A172 (cell line): Measurements from ENCODE around the gene HDGFL2. TPM values are rescaled to one million over a fixed set of nuclear protein-coding genes. Genes with fewer than 3 reads are reported as not detected.
"Not testable (repeated sequence)": the region's sequence is repeated elsewhere in the genome, so short reads cannot be mapped to it uniquely, and the experiment has no call there.

Experiments
- DNase-seq: peaks from one replicate; pipeline ENCODE4 v3.0.0-alpha.2; 2015; ENCODE audit warnings: low spot score
- total RNA-seq: library from RNA; depleted of rRNA; stranded (reverse); fragments of >200 nt; shearing (Covaris generic); gene quantifications from 2 replicates; pipeline ENCODE4 v1.2.3, GENCODE V29; 2014

HDGFL2 gene
- total RNA-seq, 1 experiment from 2014 or later: 53.9 TPM

DNA sequence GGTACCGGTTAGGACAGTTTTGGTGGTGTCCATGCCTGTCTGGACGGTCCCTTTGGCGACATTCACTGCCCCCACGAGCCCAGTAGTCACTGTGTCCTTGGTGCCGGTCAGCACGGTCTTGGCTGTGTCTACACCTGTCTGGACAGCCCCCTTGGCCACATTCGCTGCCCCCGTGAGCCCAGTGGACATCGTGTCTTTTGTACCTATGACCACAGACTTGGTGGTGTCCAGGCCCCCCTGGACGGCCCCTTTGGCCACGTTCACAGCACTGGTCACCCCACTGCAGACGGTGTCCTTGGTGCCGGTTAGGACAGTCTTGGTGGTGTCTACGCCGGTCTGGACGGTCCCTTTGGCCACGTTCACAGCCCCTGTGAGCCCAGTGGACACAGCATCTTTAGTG, 40.0 kb downstream of the HDGFL2 start:
- DNase-seq: no peak

DNA sequence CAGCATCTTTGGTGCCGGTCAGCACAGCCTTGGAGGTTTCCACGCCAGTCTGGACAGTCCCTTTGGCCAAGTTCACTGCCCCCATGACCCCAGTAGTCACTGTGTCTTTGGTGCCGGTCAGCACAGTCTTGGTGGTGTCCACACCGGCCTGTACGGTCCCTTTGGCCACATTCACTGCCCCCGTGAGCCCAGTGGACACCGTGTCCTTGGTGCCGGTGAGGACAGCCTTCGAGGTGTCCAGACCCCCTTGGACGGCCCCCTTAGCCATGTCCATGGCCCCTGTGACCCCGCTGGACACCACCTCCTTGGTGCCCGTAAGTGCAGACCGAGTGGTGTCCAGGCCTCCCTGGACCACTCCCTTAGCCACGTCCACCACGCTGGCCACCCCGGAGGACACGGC, 41.2 kb downstream of the HDGFL2 start:
- DNase-seq: no peak

- DNase-seq: no peak
These were observed 43.6 kb downstream of the HDGFL2 start for GRCh38 chr19:4515732-4516131.

GRCh38 chr19:4516199-4516938, 44.3 kb downstream of the HDGFL2 start:
- no peak for DNase-seq

- DNase-seq: no peak
These were observed 44.8 kb downstream of the HDGFL2 start for GRCh38 chr19:4516939-4517300.

- no peak for DNase-seq
These were observed 45.5 kb downstream of the HDGFL2 start for GRCh38 chr19:4517451-4518057.

DNA sequence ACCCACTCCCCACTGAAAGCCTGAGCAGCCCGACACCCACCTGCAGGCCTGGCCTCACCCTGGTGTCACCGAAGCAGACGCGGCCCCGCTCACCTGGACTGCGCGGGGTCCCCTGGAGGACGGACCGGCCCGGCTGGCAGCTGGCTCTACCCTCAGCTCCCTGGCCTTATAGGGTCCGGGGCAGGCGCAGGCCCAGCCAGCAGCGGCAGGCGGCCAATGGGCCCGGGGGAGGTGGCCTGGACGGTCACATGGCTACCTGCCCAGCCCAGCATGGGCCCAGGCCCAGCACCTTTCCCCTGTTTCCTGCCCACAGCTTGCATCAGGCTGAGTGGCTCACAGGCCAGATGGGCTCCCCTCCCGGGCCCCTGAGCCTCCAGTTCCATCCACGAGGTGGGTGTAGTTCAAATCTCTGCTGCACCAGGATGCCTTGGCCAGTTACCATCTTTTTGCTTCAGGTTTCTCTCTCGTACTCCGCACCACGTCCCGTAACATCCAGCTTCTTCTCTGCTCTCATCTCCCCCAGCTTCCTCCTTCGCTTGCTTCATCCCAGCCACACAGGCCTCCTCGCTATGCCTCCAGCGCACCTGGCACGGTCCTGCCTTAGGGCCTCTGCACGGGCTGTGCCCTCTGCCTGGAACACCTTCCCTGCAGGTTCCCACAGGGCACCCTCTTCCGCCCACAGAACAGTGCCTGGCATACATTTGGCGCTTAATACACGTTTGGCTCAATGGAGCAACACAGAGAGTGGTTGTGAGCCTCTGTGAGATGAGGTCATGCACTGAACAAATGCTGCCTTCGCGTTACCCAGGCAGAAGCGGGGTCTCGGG, 46.5 kb downstream of the HDGFL2 start, which contains the start of gene PLIN4:
Gene PLIN4, minus strand, starts transcription at position 142 of the 827 bp plus-strand sequence. CDS start 214 bp downstream, outside the sequence.
- no peak for DNase-seq

- no peak for DNase-seq
These were observed 47.0 kb downstream of the HDGFL2 start for GRCh38 chr19:4519172-4519496.

GRCh38 chr19:4519521-4520277, 47.6 kb downstream of the HDGFL2 start:
- DNase-seq: no peak

- peak; percentile 61 for DNase-seq
These were observed 49.2 kb downstream of the HDGFL2 start for GRCh38 chr19:4521170-4521887.

- DNase-seq: no peak
These were observed 49.8 kb downstream of the HDGFL2 start for GRCh38 chr19:4521888-4522242.

DNA sequence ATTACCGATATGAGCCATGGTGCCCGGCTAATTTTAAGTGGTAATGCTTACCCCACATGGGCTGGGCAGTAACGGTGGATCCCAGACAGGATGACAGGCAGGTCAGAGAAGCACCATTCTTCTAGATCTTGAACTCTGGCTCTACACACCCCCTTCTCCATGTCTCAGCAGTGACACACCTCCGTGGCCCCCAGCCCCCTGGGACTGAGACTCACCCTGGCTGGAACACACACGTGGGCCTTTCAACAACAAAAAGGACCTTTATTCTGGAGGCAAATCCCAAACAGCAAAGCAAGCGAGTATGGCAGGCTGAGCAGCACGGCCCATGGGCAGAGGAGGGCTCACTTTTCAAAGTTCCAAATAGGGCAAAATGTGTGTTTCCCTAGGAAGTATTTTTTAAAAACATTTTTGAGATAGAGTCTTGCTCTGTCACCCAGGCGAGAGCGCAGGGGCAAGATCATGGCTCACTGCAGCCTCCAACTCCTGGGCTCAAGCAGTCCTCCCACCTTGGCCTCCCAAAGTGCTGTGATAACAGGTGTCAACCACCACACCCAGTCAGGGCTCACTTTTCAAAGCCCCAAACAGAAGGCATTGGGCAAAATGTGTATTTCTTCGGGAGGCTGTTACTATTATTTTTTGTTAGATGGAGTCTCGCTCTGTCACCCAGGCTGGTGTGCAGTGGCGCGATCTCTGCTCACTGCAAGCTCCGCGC, 50.4 kb downstream of the HDGFL2 start:
- no peak for DNase-seq

GRCh38 chr19:4523306-4524110, 51.4 kb downstream of the HDGFL2 start:
- peak; percentile 37 for DNase-seq

- DNase-seq: peak; percentile 50
These were observed 52.9 kb downstream of the HDGFL2 start for GRCh38 chr19:4524808-4525562.

DNA sequence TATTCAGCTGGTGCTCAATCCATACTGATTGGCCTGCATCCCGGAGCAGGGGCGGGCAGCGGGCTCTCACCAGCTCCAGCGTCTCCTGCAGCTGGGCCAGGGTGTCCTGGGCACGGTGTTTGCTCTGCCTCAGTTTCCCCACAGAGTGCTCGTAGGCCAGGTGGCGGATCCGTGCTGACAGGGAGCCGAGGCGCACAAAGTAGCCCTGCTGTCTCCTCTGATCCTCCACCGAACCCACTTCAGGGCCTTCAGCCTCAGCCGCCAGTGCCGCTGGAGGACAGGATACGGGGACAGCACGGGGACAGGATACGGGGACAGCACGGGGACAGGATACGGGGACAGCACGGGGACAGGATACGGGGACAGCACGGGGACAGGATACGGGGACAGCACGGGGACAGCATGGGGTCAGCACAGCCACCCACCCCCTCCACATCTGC, 53.5 kb downstream of the HDGFL2 start:
- no peak for DNase-seq

DNA sequence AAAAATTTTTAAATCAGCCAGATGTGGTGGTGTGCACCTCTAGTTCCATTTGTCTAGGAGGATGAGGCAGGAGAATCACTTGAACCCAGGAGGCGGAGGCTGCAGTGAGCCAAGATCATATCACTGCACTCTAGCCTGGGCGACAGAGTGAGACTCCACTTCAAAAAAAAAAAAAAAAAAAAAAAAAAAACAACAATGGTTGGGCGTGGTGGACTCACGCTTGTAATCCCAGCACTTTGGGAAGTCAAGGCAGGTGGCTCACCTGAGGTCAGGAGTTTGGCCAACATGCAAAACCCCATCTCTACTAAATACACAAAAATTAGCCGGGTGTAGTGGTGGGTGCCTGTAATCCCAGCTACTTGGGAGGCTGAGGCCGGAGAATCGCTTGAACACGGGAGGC, 55.3 kb downstream of the HDGFL2 start:
- DNase-seq: not testable (repeated sequence)

DNA sequence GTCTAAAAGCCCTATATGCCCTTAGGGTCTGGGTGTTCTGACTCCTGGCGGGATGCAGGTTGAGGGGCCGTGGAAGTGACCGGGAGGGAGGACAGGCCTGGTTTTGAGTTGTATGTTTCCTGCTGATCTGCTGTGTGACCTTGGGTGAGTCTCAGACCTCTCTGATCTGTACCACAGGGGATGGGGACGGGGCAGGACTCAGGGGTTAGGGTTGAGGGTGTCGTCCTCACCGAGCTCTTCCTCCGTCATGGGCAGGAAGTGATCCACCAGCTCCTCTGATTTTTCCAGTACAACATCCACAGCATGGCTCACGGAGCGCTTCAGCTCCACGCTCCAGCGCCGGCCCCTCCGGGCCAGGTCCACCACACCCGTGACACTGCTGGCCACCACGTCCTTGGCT, 56.7 kb downstream of the HDGFL2 start:
- DNase-seq: no peak

- no peak for DNase-seq
These were observed 57.9 kb downstream of the HDGFL2 start for GRCh38 chr19:4529924-4530522.
